H4 (cell line): ENCODE measurements around the gene PPP6R3. TPM values are rescaled to one million over a fixed set of nuclear protein-coding genes. Genes with fewer than 3 reads are reported as not detected.

ENCODE experiments used
- DNase-seq: peaks from one replicate; pipeline ENCODE4 v3.0.0-alpha.2; 2015; ENCODE audit warnings: low spot score
- total RNA-seq: library from RNA; depleted of rRNA; stranded (reverse); fragments of >200 nt; shearing (Covaris generic); gene quantifications from 2 replicates; pipeline ENCODE4 v1.2.3, GENCODE V29; 2014

The PPP6R3 gene
- total RNA-seq, 1 experiment from 2014 or later, result 82.5 TPM

GRCh38 chr11:68495220-68495729, 34.7 kb downstream of the PPP6R3 start:
- DNase-seq, result no peak

- DNase-seq, result no peak
Observed at GRCh38 chr11:68495872-68496271, 35.3 kb downstream of the PPP6R3 start.

- DNase-seq, result no peak
Observed at GRCh38 chr11:68497761-68498160, 37.2 kb downstream of the PPP6R3 start.

GRCh38 chr11:68498321-68498720, 37.8 kb downstream of the PPP6R3 start:
- DNase-seq, result no peak

GRCh38 chr11:68498903-68499883, 38.6 kb downstream of the PPP6R3 start:
- DNase-seq, result no peak

GRCh38 chr11:68500206-68500605, 39.7 kb downstream of the PPP6R3 start:
- no peak for DNase-seq

- DNase-seq, result no peak
Observed at GRCh38 chr11:68501813-68502212, 41.3 kb downstream of the PPP6R3 start.

GRCh38 chr11:68503251-68503687, 42.7 kb downstream of the PPP6R3 start:
- DNase-seq, result no peak

- DNase-seq, result no peak
Observed at GRCh38 chr11:68503792-68504191, 43.2 kb downstream of the PPP6R3 start.

GRCh38 chr11:68504432-68505066, 44.0 kb downstream of the PPP6R3 start:
- DNase-seq, result no peak

GRCh38 chr11:68505596-68505995, 45.0 kb downstream of the PPP6R3 start:
- no peak for DNase-seq

- DNase-seq, result no peak
Observed at GRCh38 chr11:68506908-68507307, 46.4 kb downstream of the PPP6R3 start.

- DNase-seq, result no peak
Observed at GRCh38 chr11:68508425-68508824, 47.9 kb downstream of the PPP6R3 start.

- DNase-seq, result no peak
Observed at GRCh38 chr11:68509066-68509465, 48.5 kb downstream of the PPP6R3 start.

GRCh38 chr11:68513930-68514487, 53.5 kb downstream of the PPP6R3 start:
- no peak for DNase-seq

- DNase-seq, result no peak
Observed at GRCh38 chr11:68517121-68517741, 56.7 kb downstream of the PPP6R3 start.

GRCh38 chr11:68518191-68518590, 57.6 kb downstream of the PPP6R3 start:
- no peak for DNase-seq

- no peak for DNase-seq
Observed at GRCh38 chr11:68521969-68522652, 61.6 kb downstream of the PPP6R3 start.

- no peak for DNase-seq
Observed at GRCh38 chr11:68523033-68523432, 62.5 kb downstream of the PPP6R3 start.

GRCh38 chr11:68523743-68524142, 63.2 kb downstream of the PPP6R3 start:
- no peak for DNase-seq

GRCh38 chr11:68524213-68524612, 63.7 kb downstream of the PPP6R3 start:
- DNase-seq, result no peak
